Measurements from ENCODE around the gene OGFOD1.

- TF ChIP-seq, protein P1, sequence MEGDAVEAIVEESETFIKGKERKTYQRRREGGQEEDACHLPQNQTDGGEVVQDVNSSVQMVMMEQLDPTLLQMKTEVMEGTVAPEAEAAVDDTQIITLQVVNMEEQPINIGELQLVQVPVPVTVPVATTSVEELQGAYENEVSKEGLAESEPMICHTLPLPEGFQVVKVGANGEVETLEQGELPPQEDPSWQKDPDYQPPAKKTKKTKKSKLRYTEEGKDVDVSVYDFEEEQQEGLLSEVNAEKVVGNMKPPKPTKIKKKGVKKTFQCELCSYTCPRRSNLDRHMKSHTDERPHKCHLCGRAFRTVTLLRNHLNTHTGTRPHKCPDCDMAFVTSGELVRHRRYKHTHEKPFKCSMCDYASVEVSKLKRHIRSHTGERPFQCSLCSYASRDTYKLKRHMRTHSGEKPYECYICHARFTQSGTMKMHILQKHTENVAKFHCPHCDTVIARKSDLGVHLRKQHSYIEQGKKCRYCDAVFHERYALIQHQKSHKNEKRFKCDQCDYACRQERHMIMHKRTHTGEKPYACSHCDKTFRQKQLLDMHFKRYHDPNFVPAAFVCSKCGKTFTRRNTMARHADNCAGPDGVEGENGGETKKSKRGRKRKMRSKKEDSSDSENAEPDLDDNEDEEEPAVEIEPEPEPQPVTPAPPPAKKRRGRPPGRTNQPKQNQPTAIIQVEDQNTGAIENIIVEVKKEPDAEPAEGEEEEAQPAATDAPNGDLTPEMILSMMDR (IDR thresholded peaks at IDR 0.05 in 2 of 3, conservative IDR thresholded peaks at IDR 0.05 in 1 of 3; ENCODE audit: insufficient read depth in 2 of 3, low read depth in 1 of 3, low read length in 3 of 3), result no peak
- TF ChIP-seq, protein P2, sequence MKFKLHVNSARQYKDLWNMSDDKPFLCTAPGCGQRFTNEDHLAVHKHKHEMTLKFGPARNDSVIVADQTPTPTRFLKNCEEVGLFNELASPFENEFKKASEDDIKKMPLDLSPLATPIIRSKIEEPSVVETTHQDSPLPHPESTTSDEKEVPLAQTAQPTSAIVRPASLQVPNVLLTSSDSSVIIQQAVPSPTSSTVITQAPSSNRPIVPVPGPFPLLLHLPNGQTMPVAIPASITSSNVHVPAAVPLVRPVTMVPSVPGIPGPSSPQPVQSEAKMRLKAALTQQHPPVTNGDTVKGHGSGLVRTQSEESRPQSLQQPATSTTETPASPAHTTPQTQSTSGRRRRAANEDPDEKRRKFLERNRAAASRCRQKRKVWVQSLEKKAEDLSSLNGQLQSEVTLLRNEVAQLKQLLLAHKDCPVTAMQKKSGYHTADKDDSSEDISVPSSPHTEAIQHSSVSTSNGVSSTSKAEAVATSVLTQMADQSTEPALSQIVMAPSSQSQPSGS (CRISPR knock-in tag; IDR thresholded peaks at IDR 0.05), result no peak
- TF ChIP-seq HNRNPUL1 (IDR thresholded peaks at IDR 0.05; ENCODE audit: low read length) (no peak), CREB1 (IDR thresholded peaks at IDR 0.05) (0 out of 2 replicates have a peak, but pooled peaks have one; percentile 17), CREB1 (CRISPR knock-in tag; IDR thresholded peaks at IDR 0.05) (no peak), RCOR1 (IDR thresholded peaks at IDR 0.05; ENCODE audit: borderline replicate concordance in 1 of 2, low read depth in 2 of 2, low read length in 2 of 2) (peak in 1 of 2 experiments; percentile 80; a peak in 2 of 4 replicates), EP300 (IDR thresholded peaks at IDR 0.05; ENCODE audit: low read length) (peak; percentile 98), ZKSCAN1 (IDR thresholded peaks at IDR 0.05; ENCODE audit: low read depth, low read length) (no peak), TCF7 (IDR thresholded peaks at IDR 0.05; ENCODE audit: borderline replicate concordance) (0 out of 2 replicates have a peak, but pooled peaks have one; percentile 70), NRF1 (conservative IDR thresholded peaks at IDR 0.05 in 1 of 2, IDR thresholded peaks at IDR 0.05 in 1 of 2) (no peak)
Measured at GRCh38 chr16:56462064-56462796, 10.9 kb downstream of the OGFOD1 start.
